ENCODE measurements around the gene GOT1. TPM values are rescaled to one million over a fixed set of nuclear protein-coding genes. Genes with fewer than 3 reads are reported as not detected.

The GOT1 gene
- total RNA-seq, 3 donors from 2014 or later, result 56.7 to 105 (median 101) TPM

DNA sequence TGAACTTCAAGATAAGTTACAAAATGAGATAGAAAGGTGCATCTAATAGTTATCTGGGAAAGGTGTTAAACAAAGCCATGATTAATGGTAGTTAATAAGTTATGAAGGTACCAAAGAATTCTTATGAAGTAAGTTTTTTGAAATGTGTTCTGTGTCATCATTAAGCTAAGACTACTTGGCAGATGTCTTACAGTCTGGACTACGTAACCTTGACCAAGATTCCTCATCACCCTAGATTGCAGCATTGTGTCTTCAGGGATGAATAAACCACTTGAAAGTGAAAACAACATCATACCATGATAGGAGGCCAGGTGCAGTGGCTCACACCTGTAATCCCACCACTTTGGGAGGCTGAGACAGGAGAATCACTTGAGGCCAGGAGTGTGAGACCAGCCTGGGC is 48.2 kb downstream of the GOT1 start:
- intact Hi-C loops (cut with DNase I, micrococcal nuclease), result no loop called here
- TF ChIP-seq CTCF (IDR thresholded peaks at IDR 0.05), result no peak
- DNase-seq (no peak), ATAC-seq (no peak)
- Histone ChIP-seq H3K36me3 (ENCODE audit: low read depth) (no peaks in the 10 kb centered on the region), H3K9me3 (no peaks in the 10 kb centered on the region), H3K4me1 (ENCODE audit: low read depth) (no peaks in the 10 kb centered on the region), H3K4me3 (no peak overlapping the region)

DNA sequence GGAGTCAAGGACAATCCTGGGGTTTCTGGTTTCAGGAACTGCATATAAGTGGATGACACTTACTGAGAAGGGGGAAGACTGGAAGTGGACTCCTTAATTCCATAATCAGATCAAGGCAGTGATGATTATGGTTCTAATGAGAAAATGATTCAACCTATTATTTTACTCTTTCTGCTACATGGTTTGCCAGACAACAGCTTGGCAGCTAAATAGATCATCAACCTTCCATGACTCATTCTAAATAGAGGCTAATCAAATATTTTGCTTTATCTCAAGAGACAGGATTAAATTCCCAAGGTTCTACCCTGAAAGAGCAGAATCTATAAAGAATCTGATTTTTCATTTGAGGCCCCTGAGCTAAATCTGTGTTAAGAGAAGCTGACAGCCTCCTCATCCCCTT is 55.0 kb downstream of the GOT1 start:
- H3K9me3 ChIP-seq, result no peaks in the 10 kb centered on the region
- no peak for TF ChIP-seq CTCF (IDR thresholded peaks at IDR 0.05)
- H3K4me3 ChIP-seq, result no peak overlapping the region
- H3K36me3 ChIP-seq (ENCODE audit: low read depth), result no peaks in the 10 kb centered on the region
- intact Hi-C loops (cut with DNase I, micrococcal nuclease), result no loop called here
- ATAC-seq (no peak), DNase-seq (no peak)
- no peaks in the 10 kb centered on the region for H3K4me1 ChIP-seq (ENCODE audit: low read depth)

- TF ChIP-seq CTCF (IDR thresholded peaks at IDR 0.05), result no peak
- intact Hi-C loops (cut with DNase I, micrococcal nuclease), result no loop called here
- H3K36me3 ChIP-seq (ENCODE audit: low read depth), result no peaks in the 10 kb centered on the region
- no peaks in the 10 kb centered on the region for H3K9me3 ChIP-seq
- no peaks in the 10 kb centered on the region for H3K4me1 ChIP-seq (ENCODE audit: low read depth)
- no peak for DNase-seq
- no peak for ATAC-seq
- H3K4me3 ChIP-seq, result no peak overlapping the region
These were observed 55.5 kb downstream of the GOT1 start for GRCh38 chr10:99374972-99375371.

- DNase-seq, result no peak
- intact Hi-C loops (cut with DNase I, micrococcal nuclease), result no loop called here
- no peaks in the 10 kb centered on the region for H3K36me3 ChIP-seq (ENCODE audit: low read depth)
- TF ChIP-seq CTCF (IDR thresholded peaks at IDR 0.05), result no peak
- no peak for ATAC-seq
- H3K4me1 ChIP-seq (ENCODE audit: low read depth), result no peaks in the 10 kb centered on the region
- no peak overlapping the region for H3K4me3 ChIP-seq
- no peaks in the 10 kb centered on the region for H3K9me3 ChIP-seq
These were observed 55.9 kb downstream of the GOT1 start for GRCh38 chr10:99374526-99374925.

GRCh38 chr10:99372546-99373271 is 57.7 kb downstream of the GOT1 start:
- no peak for DNase-seq
- Histone ChIP-seq H3K9me3 (no peaks in the 10 kb centered on the region), H3K4me1 (ENCODE audit: low read depth) (no peaks in the 10 kb centered on the region), H3K4me3 (no peak overlapping the region), H3K36me3 (ENCODE audit: low read depth) (no peaks in the 10 kb centered on the region)
- no peak for ATAC-seq
- intact Hi-C loops (cut with DNase I, micrococcal nuclease), result no loop called here
- no peak for TF ChIP-seq CTCF (IDR thresholded peaks at IDR 0.05)

- intact Hi-C loops (cut with DNase I, micrococcal nuclease), result no loop called here
- ATAC-seq (no peak), DNase-seq (peak in 1 of 3 donors; percentile 11)
- Histone ChIP-seq H3K36me3 (ENCODE audit: low read depth) (no peaks in the 10 kb centered on the region), H3K4me1 (ENCODE audit: low read depth) (no peaks in the 10 kb centered on the region), H3K4me3 (no peak overlapping the region), H3K9me3 (no peaks in the 10 kb centered on the region)
- TF ChIP-seq CTCF (IDR thresholded peaks at IDR 0.05), result no peak
These were observed 59.4 kb downstream of the GOT1 start for GRCh38 chr10:99370993-99371392.

All from mucosa of descending colon (tissue), 3 donors.